Heart left ventricle (tissue), 16 donors: ENCODE data around the gene TPSAB1. TPM values are rescaled to one million over a fixed set of nuclear protein-coding genes. Genes with fewer than 3 reads are reported as not detected.
"Not testable (repeated sequence)": the region's sequence is repeated elsewhere in the genome, so short reads cannot be mapped to it uniquely, and the experiment has no call there.

ENCODE experiments used
- ATAC-seq, 4 donors: fragments of 200-7000 bp; cut with Tn5 transposase; one replicate each; pipeline ENCODE4 v1.9.1; 2020 to 2022; ENCODE audit warnings: moderate library complexity in 4 of 4, mild to moderate bottlenecking in 3 of 4, moderate number of reproducible peaks in 1 of 4
- DNase-seq, 5 donors: peaks; one replicate each; pipeline ENCODE4 v3.0.0-alpha.2; 2020
- H3K27ac ChIP-seq, 12 donors: fragments of 200-600 bp; sonication (generic) in 4 of 12; one replicate each; pipeline versions ENCODE4 v1.5.0 to v1.8.0; 2016 to 2022; ENCODE audit warnings: mild to moderate bottlenecking in 2 of 12
- H3K27me3 ChIP-seq, 9 donors: fragments of 200-600 bp; sonication (generic) in 2 of 9; one replicate each; pipeline versions ENCODE4 v1.5.1 to v1.8.0; 2016 to 2022; ENCODE audit warnings: mild to moderate bottlenecking in 3 of 9
- H3K36me3 ChIP-seq, 9 donors: fragments of 200-600 bp; sonication (generic) in 2 of 9; one replicate each; pipeline versions ENCODE4 v1.5.0 to v1.8.0; 2018 to 2022; ENCODE audit warnings: mild to moderate bottlenecking in 2 of 9
- H3K4me1 ChIP-seq, 12 donors: fragments of 200-600 bp; sonication (generic) in 4 of 12; one replicate each; pipeline versions ENCODE4 v1.5.0 to v1.8.0; 2016 to 2022; ENCODE audit warnings: mild to moderate bottlenecking in 3 of 12
- H3K4me3 ChIP-seq, 12 donors: fragments of 200-600 bp; sonication (generic) in 4 of 12; one replicate each; pipeline versions ENCODE4 v1.5.0 to v1.8.0; 2017 to 2022; ENCODE audit warnings: mild to moderate bottlenecking in 9 of 12, moderate library complexity in 4 of 12
- H3K9me3 ChIP-seq, 12 donors: fragments of 200-600 bp; sonication (generic) in 4 of 12; one replicate each; pipeline versions ENCODE4 v1.5.0 to v1.8.0; 2016 to 2022; ENCODE audit warnings: mild to moderate bottlenecking in 1 of 12
- CTCF ChIP-seq, 12 donors: fragments of 200-600 bp; sonication (generic) in 4 of 12; IDR thresholded peaks; one replicate each; pipeline versions ENCODE4 v1.5.0 to v1.8.0; 2018 to 2022; ENCODE audit warnings: antibody characterized with exemption in 12 of 12, mild to moderate bottlenecking in 5 of 12
- POLR2A ChIP-seq, 2 donors: fragments of 450-650 bp; IDR thresholded peaks; one replicate each; pipeline ENCODE4 v1.6.1; 2017; ENCODE audit warnings: antibody characterized with exemption in 2 of 2, mild to moderate bottlenecking in 2 of 2, moderate library complexity in 2 of 2
- WGBS, 4 donors: extraction: QIAGEN DNeasy Blood & Tissue Kit in 2 of 4; methylation state at CpG; one replicate each; pipeline versions ENCODE4 v1.1.5 to v1.1.7; 2013 to 2018; 5-methylcytosine and 5-hydroxymethylcytosine counted together
- intact Hi-C, 10 donors: fragments of 100-400 bp; cut with DNase I; formaldehyde crosslinking; loops; one replicate each; pipeline versions ENCODE4 v1.11.1 to v1.14.2; 2022
- polyA plus RNA-seq, 2 donors: library from polyadenylated mRNA; stranded (reverse); fragments of 200-250 nt; gene quantifications; one replicate each; pipeline ENCODE4 v1.2.3, GENCODE V29; 2013
- total RNA-seq, 9 donors: library from RNA; depleted of rRNA in 2 of 9; stranded (reverse); fragments of >200 nt in 2 of 9; fragmentation: NEBNext Ultra II Directional in 3 of 9; extraction: Animal tissue kit (Norgen Biotek cat#: 25700) in 3 of 9; gene quantifications; one replicate each; pipeline versions ENCODE4 v1.1.0 to v1.2.4, GENCODE V29; 2016 to 2023
- donor health status: ischemic (EF 13 %, LVEDD 7.1; RV severe dilation, severe dysfunction).
- donor health status: healthy with polysubstance abuse.
- donor health status: DM: no; HTN: yes; CAD: no.
- donor health status: DM: no; HTN: no; CAD: no.
- donor health status: ischemic (EF 25% LVEDD 6.9; RV normal size, moderate dysfunction).
- donor health status: ischemic (EF 25% LVEDD 5.7; RV mildly dilated, moderate dysfunction).
- donor health status: healthy.
- donor health status: DM: yes; HTN: yes; CAD: no.
- donor health status: ischemic (EF 35%, LVEDD 5.7; RV mildly dilated, moderate dysfunction).
- donor health status: nonischemic (EF 11% LVEDD 7.7; RV severe dilation, severe dysfunction).
- donor health status: DM: yes; HTN: yes; CAD: no.
- donor health status: PGD.
- donor health status: ischemic (EF 29% LVEDD 5.4; RV normal size, mild dysfunction).
- donor health status: nonischemic (EF 23%, LVEDD 6.1; RV moderate dilation, normal function).

Gene TPSAB1
- total and polyA plus RNA-seq, 11 donors: 1.1 to 14.3 (median 3.4) TPM; not detected in 1

DNA sequence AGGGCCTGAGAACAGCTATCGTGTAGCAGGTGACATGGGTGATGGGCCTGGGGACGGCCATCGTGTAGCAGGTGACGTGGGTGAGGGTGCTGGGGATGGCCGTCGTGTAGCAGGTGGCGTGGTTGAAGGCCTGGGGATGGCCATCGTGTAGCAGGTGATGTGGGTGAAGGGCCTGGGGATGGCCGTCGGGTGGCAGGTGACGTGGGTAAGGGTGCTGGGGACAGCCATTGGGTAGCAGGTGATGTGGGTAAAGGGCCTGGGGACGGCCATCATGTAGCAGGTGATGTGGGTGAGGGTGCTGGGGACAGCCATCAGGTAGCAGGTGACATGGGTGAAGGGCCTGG lies 30.8 kb downstream of the TPSAB1 start:
- H3K4me3 ChIP-seq: no peak overlapping the region
- peaks cover 0 to 7% (median 0%) of the 10 kb centered on the region in 9 donors for H3K27me3 ChIP-seq
- peak in 1 of 5 donors; percentile 9 for DNase-seq
- TF ChIP-seq POLR2A (IDR thresholded peaks at IDR 0.05) (no peak), CTCF (IDR thresholded peaks at IDR 0.05) (no peak)
- H3K27ac ChIP-seq: no peak overlapping the region
- peaks cover 0 to 8% (median 0%) of the 10 kb centered on the region in 12 donors for H3K4me1 ChIP-seq
- ATAC-seq: no peak
- 69 to 80% (median 74%) methylated on average over 12 of the region's 12 CpGs for WGBS, 4 donors
- intact Hi-C loops: no loop called here
- H3K36me3 ChIP-seq: no peaks in the 10 kb centered on the region
- no peaks in the 10 kb centered on the region for H3K9me3 ChIP-seq

GRCh38 chr16:1271724-1272413 lies 31.4 kb downstream of the TPSAB1 start:
- H3K27ac ChIP-seq, intact Hi-C loops, H3K27me3 ChIP-seq, H3K36me3 ChIP-seq, H3K9me3 ChIP-seq, H3K4me3 ChIP-seq, H3K4me1 ChIP-seq: not testable (repeated sequence)
- ATAC-seq (peak in 2 of 4 donors; percentile 16 to 62), DNase-seq (peak in 2 of 5 donors; percentile 19 to 34)
- 10 to 26% (median 14%) methylated on average over 8 to 19 of the region's 19 CpGs for WGBS, 4 donors

DNA sequence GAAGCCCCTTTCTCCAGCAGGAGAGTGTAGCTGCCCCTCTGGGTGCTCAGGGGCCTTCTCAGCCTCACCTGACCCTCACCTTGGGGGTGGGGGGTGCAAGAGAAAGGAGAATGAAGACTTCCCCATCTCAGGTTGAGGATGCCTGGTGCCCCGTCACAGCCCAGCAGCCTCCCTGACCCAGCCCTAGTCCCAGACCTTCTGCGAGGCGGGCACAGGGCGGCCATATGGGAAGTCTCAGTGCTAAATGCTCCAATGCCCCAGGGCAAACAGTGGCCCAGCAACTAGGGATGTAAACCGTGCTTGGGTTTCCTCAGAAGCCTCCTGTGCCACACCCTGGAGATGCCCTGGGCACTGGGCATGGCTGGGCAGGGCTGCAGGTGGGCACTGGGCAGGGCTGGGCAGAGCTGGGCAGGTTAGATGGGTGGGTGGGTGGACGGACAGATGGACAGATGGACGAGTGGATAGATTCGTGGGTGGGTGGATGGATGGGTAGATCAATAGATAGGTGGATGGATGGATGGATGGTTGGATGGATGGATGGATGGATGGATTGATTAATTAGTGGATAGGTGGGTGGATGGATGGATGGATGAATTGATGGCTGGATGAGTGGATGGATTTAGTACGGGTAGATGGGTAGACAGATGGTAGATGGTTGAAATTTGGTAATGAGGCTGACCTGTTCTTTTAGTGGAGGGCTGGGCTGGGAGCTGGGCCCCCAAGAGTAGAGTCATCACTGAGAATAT lies 32.1 kb downstream of the TPSAB1 start:
- no peak overlapping the region for H3K4me3 ChIP-seq
- H3K36me3 ChIP-seq: no peaks in the 10 kb centered on the region

GRCh38 chr16:1273816-1274215 lies 33.3 kb downstream of the TPSAB1 start:
- H3K27me3 ChIP-seq: peaks cover 0 to 21% (median 9%) of the 10 kb centered on the region in 9 donors
- ATAC-seq: no peak

More for the DNA sequence above, 32.1 kb downstream of the TPSAB1 start:
- intact Hi-C loops: no loop called here
- peak in 2 of 5 donors; percentile 1 to 16 for DNase-seq
- H3K9me3 ChIP-seq: no peaks in the 10 kb centered on the region
- TF ChIP-seq POLR2A (IDR thresholded peaks at IDR 0.05) (no peak), CTCF (IDR thresholded peaks at IDR 0.05) (no peak)
- peaks cover 0 to 16% (median 6%) of the 10 kb centered on the region in 9 donors for H3K27me3 ChIP-seq
- 72 to 82% (median 75%) methylated on average over 5 to 9 of the region's 9 CpGs for WGBS, 4 donors
- no peak overlapping the region for H3K27ac ChIP-seq
- peak in 1 of 4 donors; percentile 12 for ATAC-seq
- peaks cover 0 to 8% (median 0%) of the 10 kb centered on the region in 12 donors for H3K4me1 ChIP-seq

More at GRCh38 chr16:1273816-1274215, 33.3 kb downstream of the TPSAB1 start:
- peak in 2 of 5 donors; percentile 8 to 11 for DNase-seq
- intact Hi-C loops: no loop called here
- 80 to 92% (median 91%) methylated on average over 9 to 15 of the region's 15 CpGs; no CpG with 5 or more reads in 1 of the 4 donors for WGBS, 4 donors
- TF ChIP-seq POLR2A (IDR thresholded peaks at IDR 0.05) (no peak), CTCF (IDR thresholded peaks at IDR 0.05) (no peak)
- H3K4me1 ChIP-seq: peaks cover 0 to 8% (median 0%) of the 10 kb centered on the region in 12 donors
- H3K36me3 ChIP-seq: no peaks in the 10 kb centered on the region
- H3K4me3 ChIP-seq: no peak overlapping the region
- no peak overlapping the region for H3K27ac ChIP-seq
- no peaks in the 10 kb centered on the region for H3K9me3 ChIP-seq
